IMR-90 (cell line): ENCODE data around the gene ZNF654.

Experiments used
- CEBPB ChIP-seq: IDR thresholded peaks from 2 replicates; pipeline ENCODE4 v1.6.1; 2012; ENCODE audit warnings: low read depth, low read length, improper control_type of control experiment
- CTCF ChIP-seq: conservative IDR thresholded peaks from 2 replicates; pipeline ENCODE4 v1.5.1; 2012; ENCODE audit warnings: mild to moderate bottlenecking, low read depth, low read length, improper control_type of control experiment
- ELK1 ChIP-seq: fragments of 150-350 bp; IDR thresholded peaks from 2 replicates; pipeline ENCODE4 v1.6.1; 2016; ENCODE audit warnings: low read depth, mild to moderate bottlenecking, low read length, moderate library complexity, borderline replicate concordance
- FOS ChIP-seq: fragments of 150-350 bp; IDR thresholded peaks from 2 replicates; pipeline ENCODE4 v1.6.1; 2016; ENCODE audit warnings: low read depth, low read length
- POLR2A ChIP-seq: IDR thresholded peaks from 2 replicates; pipeline ENCODE4 v1.6.1; 2012; ENCODE audit warnings: mild to moderate bottlenecking, low read depth, low read length
- RCOR1 ChIP-seq: IDR thresholded peaks from 2 replicates; pipeline ENCODE4 v1.6.1; 2012; ENCODE audit warnings: mild to moderate bottlenecking, low read length, improper control_type of control experiment; ENCODE audit not compliant: insufficient replicate concordance
- RFX5 ChIP-seq: IDR thresholded peaks from 2 replicates; pipeline ENCODE4 v1.8.0; 2012; ENCODE audit warnings: low read depth, mild to moderate bottlenecking, low read length, moderate library complexity

- TF ChIP-seq CTCF = no peak
- no peak for TF ChIP-seq POLR2A
- TF ChIP-seq RFX5 = no peak
- no peak for TF ChIP-seq ELK1
- TF ChIP-seq CEBPB = no peak
- no peak for TF ChIP-seq FOS
- TF ChIP-seq RCOR1 = no peak
These were observed 19.9 kb downstream of the ZNF654 start for GRCh38 chr3:88078932-88079331.
